ENCODE measurements around the gene SFSWAP.

GRCh38 chr12:131758016-131758739 is 47.3 kb downstream of the SFSWAP start:
- TF ChIP-seq CTCF (IDR thresholded peaks at IDR 0.05) (no peak), POLR2A (IDR thresholded peaks at IDR 0.05) (no peak)

All from testis (tissue), 2 donors.